Measurements from ENCODE around the gene CD72. TPM values are rescaled to one million over a fixed set of nuclear protein-coding genes. Genes with fewer than 3 reads are reported as not detected.
"Not testable (repeated sequence)": the region's sequence is repeated elsewhere in the genome, so short reads cannot be mapped to it uniquely, and the experiment has no call there.

CD72 gene
- total RNA-seq, 1 donor from 2014 or later: 3.1 TPM

- peaks cover 5% of the 10 kb centered on the region for H3K36me3 Mint-ChIP-seq (ENCODE audit: insufficient read depth)
- H3K27me3 Mint-ChIP-seq: peaks cover 6% of the 10 kb centered on the region
- H3K4me3 Mint-ChIP-seq (ENCODE audit: low read depth): no peak overlapping the region
- no peaks in the 10 kb centered on the region for H3K4me1 Mint-ChIP-seq (ENCODE audit: low read depth)
- H3K9me3 Mint-ChIP-seq (ENCODE audit: low read depth): peaks cover 8% of the 10 kb centered on the region
- no peak overlapping the region for H3K27ac Mint-ChIP-seq
- no peak for DNase-seq (ENCODE audit: low spot score, unreplicated experiment)
- TF ChIP-seq CTCF (IDR thresholded peaks at IDR 0.05; ENCODE audit: unreplicated experiment): no peak
Measured at GRCh38 chr9:35639631-35640030, 21.4 kb upstream of the CD72 start.

- not testable (repeated sequence) for H3K9me3 Mint-ChIP-seq (ENCODE audit: low read depth)
Measured at GRCh38 chr9:35639225-35639624, 21.0 kb upstream of the CD72 start.

GRCh38 chr9:35638751-35639150, 20.5 kb upstream of the CD72 start:
- H3K4me1 Mint-ChIP-seq (ENCODE audit: low read depth); H3K27me3 Mint-ChIP-seq; H3K9me3 Mint-ChIP-seq (ENCODE audit: low read depth); H3K4me3 Mint-ChIP-seq (ENCODE audit: low read depth); DNase-seq (ENCODE audit: low spot score, unreplicated experiment); H3K27ac Mint-ChIP-seq; H3K36me3 Mint-ChIP-seq (ENCODE audit: insufficient read depth): not testable (repeated sequence)

More at GRCh38 chr9:35639225-35639624, 21.0 kb upstream of the CD72 start:
- H3K4me1 Mint-ChIP-seq (ENCODE audit: low read depth); H3K27ac Mint-ChIP-seq; H3K27me3 Mint-ChIP-seq; H3K36me3 Mint-ChIP-seq (ENCODE audit: insufficient read depth); H3K4me3 Mint-ChIP-seq (ENCODE audit: low read depth); DNase-seq (ENCODE audit: low spot score, unreplicated experiment): not testable (repeated sequence)

- not testable (repeated sequence) for H3K4me3 Mint-ChIP-seq (ENCODE audit: low read depth); H3K27ac Mint-ChIP-seq; H3K9me3 Mint-ChIP-seq (ENCODE audit: low read depth); H3K4me1 Mint-ChIP-seq (ENCODE audit: low read depth); DNase-seq (ENCODE audit: low spot score, unreplicated experiment); H3K27me3 Mint-ChIP-seq; H3K36me3 Mint-ChIP-seq (ENCODE audit: insufficient read depth)
Measured at GRCh38 chr9:35637427-35637955, 19.3 kb upstream of the CD72 start.

- not testable (repeated sequence) for H3K4me3 Mint-ChIP-seq (ENCODE audit: low read depth); H3K4me1 Mint-ChIP-seq (ENCODE audit: low read depth); H3K9me3 Mint-ChIP-seq (ENCODE audit: low read depth); H3K27me3 Mint-ChIP-seq; H3K36me3 Mint-ChIP-seq (ENCODE audit: insufficient read depth); H3K27ac Mint-ChIP-seq; DNase-seq (ENCODE audit: low spot score, unreplicated experiment)
Measured at GRCh38 chr9:35636877-35637246, 18.6 kb upstream of the CD72 start.

- H3K27ac Mint-ChIP-seq: no peak overlapping the region
- H3K36me3 Mint-ChIP-seq (ENCODE audit: insufficient read depth): peaks cover 5% of the 10 kb centered on the region
- no peak for TF ChIP-seq CTCF (IDR thresholded peaks at IDR 0.05; ENCODE audit: unreplicated experiment)
- H3K4me3 Mint-ChIP-seq (ENCODE audit: low read depth): no peak overlapping the region
- DNase-seq (ENCODE audit: low spot score, unreplicated experiment): no peak
- H3K9me3 Mint-ChIP-seq (ENCODE audit: low read depth): peaks cover 8% of the 10 kb centered on the region
- no peaks in the 10 kb centered on the region for H3K4me1 Mint-ChIP-seq (ENCODE audit: low read depth)
- H3K27me3 Mint-ChIP-seq: peaks cover 6% of the 10 kb centered on the region
Measured at GRCh38 chr9:35636135-35636876, 18.1 kb upstream of the CD72 start.

- no peak for TF ChIP-seq CTCF (IDR thresholded peaks at IDR 0.05; ENCODE audit: unreplicated experiment)
- H3K9me3 Mint-ChIP-seq (ENCODE audit: low read depth): peaks cover 8% of the 10 kb centered on the region
- H3K4me3 Mint-ChIP-seq (ENCODE audit: low read depth): no peak overlapping the region
- no peak overlapping the region for H3K27ac Mint-ChIP-seq
- DNase-seq (ENCODE audit: low spot score, unreplicated experiment): no peak
- H3K36me3 Mint-ChIP-seq (ENCODE audit: insufficient read depth): peaks cover 5% of the 10 kb centered on the region
- H3K27me3 Mint-ChIP-seq: peaks cover 6% of the 10 kb centered on the region
- no peaks in the 10 kb centered on the region for H3K4me1 Mint-ChIP-seq (ENCODE audit: low read depth)
Measured at GRCh38 chr9:35635730-35636129, 17.5 kb upstream of the CD72 start.

Data from progenitor cell of endocrine pancreas (in vitro differentiated cells).